ENCODE results near the gene ARHGDIB. TPM values are rescaled to one million over a fixed set of nuclear protein-coding genes. Genes with fewer than 3 reads are reported as not detected.

The ARHGDIB gene
- total RNA-seq, 3 donors from 2014 or later (not counting 1 experiment from before 2014, with no cell fraction given) = 838 to 962 (median 929) TPM

GRCh38 chr12:14970473-14970872 lies 9.1 kb upstream of the ARHGDIB start:
- 72% methylated on average over 4 of the region's 4 CpGs for WGBS (ENCODE audit: insufficient coverage)
- H3K4me1 Mint-ChIP-seq = peaks cover 4% of the 10 kb centered on the region in 2 donors
- H3K27me3 ChIP-seq (ENCODE audit: control insufficient read depth, insufficient read depth, low read length) = no peaks in the 10 kb centered on the region
- H3K4me1 ChIP-seq (ENCODE audit: control insufficient read depth, insufficient read depth, low read length) = no peaks in the 10 kb centered on the region
- no peak for DNase-seq
- TF ChIP-seq CTCF (IDR thresholded peaks at IDR 0.05) = no peak
- no peak overlapping the region for H3K4me3 Mint-ChIP-seq
- no peaks in the 10 kb centered on the region for H3K9me3 Mint-ChIP-seq
- no peak overlapping the region for H3K4me3 ChIP-seq (ENCODE audit: low read length)
- no peak for ATAC-seq
- H3K9me3 ChIP-seq (ENCODE audit: control insufficient read depth, insufficient read depth, low read length) = no peaks in the 10 kb centered on the region
- H3K36me3 Mint-ChIP-seq = no peaks in the 10 kb centered on the region
- H3K27me3 Mint-ChIP-seq (ENCODE audit: low read depth in 2 of 2) = peaks cover 11 to 36% of the 10 kb centered on the region in 2 donors
- H3K27ac Mint-ChIP-seq = no peak overlapping the region
- intact Hi-C loops (cut with micrococcal nuclease) = no loop called here
- no peak overlapping the region for H3K27ac ChIP-seq (ENCODE audit: low read length)
- H3K36me3 ChIP-seq (ENCODE audit: control insufficient read depth, insufficient read depth, low read length) = no peaks in the 10 kb centered on the region

DNA sequence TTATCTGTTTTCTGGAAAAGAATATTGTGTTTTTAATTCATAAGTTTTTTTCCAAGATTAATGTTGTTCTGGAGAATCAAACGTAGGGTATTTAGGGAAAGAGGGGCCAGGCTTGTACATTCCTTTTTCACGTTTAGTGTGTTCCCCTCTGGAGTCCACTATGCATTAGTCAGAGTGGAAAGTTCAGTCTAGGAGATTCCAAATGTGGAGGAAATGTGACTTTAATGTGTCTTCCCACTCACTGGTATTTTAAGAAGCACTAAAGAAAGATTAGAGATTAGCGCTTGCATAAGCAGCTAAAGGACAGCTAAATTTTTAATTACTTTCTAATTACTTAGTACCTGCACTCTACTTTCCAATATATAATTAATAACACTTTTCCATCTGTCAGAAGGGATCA lies 7.1 kb upstream of the ARHGDIB start:
- no peak overlapping the region for H3K4me3 ChIP-seq (ENCODE audit: low read length)
- intact Hi-C loops (cut with micrococcal nuclease) = no loop called here
- no peak for TF ChIP-seq CTCF (IDR thresholded peaks at IDR 0.05)
- H3K9me3 ChIP-seq (ENCODE audit: control insufficient read depth, insufficient read depth, low read length) = no peaks in the 10 kb centered on the region
- no peaks in the 10 kb centered on the region for H3K36me3 ChIP-seq (ENCODE audit: control insufficient read depth, insufficient read depth, low read length)
- ATAC-seq (no peak), DNase-seq (no peak)
- no peaks in the 10 kb centered on the region for H3K36me3 Mint-ChIP-seq
- H3K27ac ChIP-seq (ENCODE audit: low read length) = no peak overlapping the region
- H3K9me3 Mint-ChIP-seq = no peaks in the 10 kb centered on the region
- H3K4me1 ChIP-seq (ENCODE audit: control insufficient read depth, insufficient read depth, low read length) = no peaks in the 10 kb centered on the region
- no peak overlapping the region for H3K27ac Mint-ChIP-seq
- H3K27me3 ChIP-seq (ENCODE audit: control insufficient read depth, insufficient read depth, low read length) = no peaks in the 10 kb centered on the region
- peaks cover 0 to 10% of the 10 kb centered on the region in 2 donors for H3K4me1 Mint-ChIP-seq
- 89% methylated on average over 2 of the region's 3 CpGs for WGBS (ENCODE audit: insufficient coverage)
- H3K27me3 Mint-ChIP-seq (ENCODE audit: low read depth in 2 of 2) = peaks cover 3 to 26% of the 10 kb centered on the region in 2 donors
- H3K4me3 Mint-ChIP-seq = no peak overlapping the region

- Mint-ChIP-seq H3K4me1 (peaks cover 31 to 32% of the 10 kb centered on the region in 2 donors), H3K4me3 (peak overlapping the region; percentile 4)
- ATAC-seq = no peak
These were observed 3.8 kb upstream of the ARHGDIB start for GRCh38 chr12:14965221-14965620.

More at GRCh38 chr12:14965221-14965620, 3.8 kb upstream of the ARHGDIB start:
- Histone ChIP-seq H3K4me3 (ENCODE audit: low read length) (no peak overlapping the region), H3K9me3 (ENCODE audit: control insufficient read depth, insufficient read depth, low read length) (no peaks in the 10 kb centered on the region), H3K36me3 (ENCODE audit: control insufficient read depth, insufficient read depth, low read length) (no peaks in the 10 kb centered on the region), H3K4me1 (ENCODE audit: control insufficient read depth, insufficient read depth, low read length) (peaks cover 8% of the 10 kb centered on the region), H3K27ac (ENCODE audit: low read length) (no peak overlapping the region), H3K27me3 (ENCODE audit: control insufficient read depth, insufficient read depth, low read length) (no peaks in the 10 kb centered on the region)
- no peak for DNase-seq
- Mint-ChIP-seq H3K36me3 (peaks cover 11% of the 10 kb centered on the region), H3K27ac (no peak overlapping the region), H3K9me3 (no peaks in the 10 kb centered on the region), H3K27me3 (ENCODE audit: low read depth in 2 of 2) (peaks cover 3 to 4% of the 10 kb centered on the region in 2 donors)
- intact Hi-C loops (cut with micrococcal nuclease) = no loop called here
- WGBS (ENCODE audit: insufficient coverage) = 92% methylated on average over 2 of the region's 2 CpGs
- no peak for TF ChIP-seq CTCF (IDR thresholded peaks at IDR 0.05)

Data from natural killer cell (primary cell).